ENCODE data around the gene MAPKAP1.

Gene MAPKAP1

DNA sequence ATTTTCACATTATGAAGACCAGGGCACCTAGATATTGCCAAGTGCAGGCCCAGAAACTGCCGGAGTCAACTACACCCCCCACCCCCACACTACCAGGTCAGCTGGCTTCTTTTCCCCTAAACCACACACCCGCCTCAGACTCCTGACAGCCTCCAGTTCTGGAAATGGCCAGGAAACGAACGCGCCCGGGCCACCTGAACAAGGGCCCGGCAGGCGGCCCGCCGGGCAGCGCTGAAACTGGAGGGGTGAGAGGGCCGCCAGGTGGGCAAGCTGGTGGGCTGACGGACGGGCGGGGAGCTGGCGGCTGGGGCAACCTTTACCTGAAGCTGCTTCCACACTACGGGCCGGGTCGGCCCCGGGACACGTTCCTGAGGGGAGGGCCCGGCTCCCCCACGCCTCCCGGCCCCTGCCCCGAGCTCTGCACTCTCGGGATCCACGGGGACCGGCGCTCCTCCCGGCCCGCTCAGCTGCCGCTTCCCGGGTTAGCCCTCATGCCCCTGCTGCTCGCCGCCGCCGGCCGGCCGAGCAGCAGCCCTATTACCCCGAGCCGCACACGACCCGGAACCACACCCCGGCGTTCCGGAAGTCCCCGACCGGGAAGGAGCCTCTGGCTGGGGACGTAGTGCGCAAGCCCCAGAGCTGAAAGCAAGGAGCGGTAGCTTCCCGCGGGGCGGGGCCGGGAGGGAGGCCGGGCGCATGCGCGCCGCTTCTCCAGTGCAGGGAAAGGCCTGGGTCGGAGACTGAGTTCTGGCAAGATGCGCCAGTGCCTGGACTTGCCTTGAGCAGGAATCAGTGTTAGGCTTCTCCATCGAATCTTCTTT, at the start of gene MAPKAP1:
MAPKAP1 (minus strand) TSS at position 558 of the 821 bp plus-strand sequence. CDS start 34,634 bp downstream, outside the sequence.
- DNase-seq (ENCODE audit: low read depth in 3 of 3, low spot score in 1 of 3): peak; percentile 81 to 91 (median 89)

DNA sequence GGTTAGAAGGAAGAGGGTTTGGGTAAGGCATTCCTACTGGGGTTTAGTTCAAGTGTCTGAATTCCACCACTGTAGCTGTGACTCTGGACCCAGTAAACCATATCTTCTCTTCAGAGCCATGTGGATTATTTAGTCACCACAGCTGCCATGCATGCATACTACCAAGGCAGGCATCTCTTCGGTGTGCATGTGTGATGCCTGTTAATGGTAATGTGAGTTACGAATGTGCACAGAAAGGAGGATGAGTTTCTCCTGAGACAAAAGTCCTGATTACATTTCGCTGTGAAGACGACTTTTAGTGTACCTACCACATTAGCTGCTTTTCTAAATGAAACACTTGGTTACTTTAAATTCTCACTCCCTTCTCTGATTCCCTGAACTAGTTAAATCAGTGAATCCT, 49.5 kb upstream of the MAPKAP1 start:
- DNase-seq (ENCODE audit: low read depth in 3 of 3, low spot score in 1 of 3): no peak

DNA sequence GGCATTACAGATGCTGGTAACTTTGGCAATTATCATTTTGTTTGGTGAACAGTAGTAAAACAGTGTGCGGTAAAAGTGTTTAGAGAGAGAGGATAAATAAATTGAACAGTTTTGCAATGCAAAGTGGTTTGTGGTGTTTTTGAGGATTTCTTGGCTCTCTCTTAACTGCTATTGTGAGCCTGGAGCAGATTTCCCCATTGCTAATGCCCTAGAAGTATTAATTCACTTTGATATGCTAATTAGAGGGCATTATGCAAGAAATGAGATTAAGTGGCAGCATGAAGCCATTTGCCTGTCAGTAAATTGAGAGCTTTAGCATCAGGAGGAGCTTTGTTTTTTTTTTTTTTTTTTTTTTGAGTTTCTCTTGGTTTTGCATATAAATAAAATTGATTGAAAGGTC, 48.3 kb upstream of the MAPKAP1 start:
- no peak for DNase-seq (ENCODE audit: low read depth in 3 of 3, low spot score in 1 of 3)

DNA sequence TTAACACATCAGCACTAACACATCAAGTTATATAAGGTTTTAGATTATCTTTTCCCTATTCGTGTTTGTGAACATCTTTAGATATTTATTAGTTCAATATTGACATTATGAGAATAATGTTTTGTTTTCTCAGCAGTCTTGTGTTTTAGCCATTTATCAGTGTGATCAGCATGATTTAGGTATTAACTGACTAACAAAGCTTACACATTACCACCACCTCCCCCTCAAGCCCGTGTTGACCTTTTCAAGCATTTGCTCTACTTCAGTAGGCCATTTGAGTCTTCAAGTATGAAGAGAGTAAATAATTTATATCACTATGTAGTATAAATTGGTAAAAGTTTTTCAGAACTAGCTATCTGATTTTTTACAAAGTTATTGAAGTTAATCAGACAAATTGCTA, 47.1 kb upstream of the MAPKAP1 start:
- DNase-seq (ENCODE audit: low read depth in 3 of 3, low spot score in 1 of 3): no peak

DNA sequence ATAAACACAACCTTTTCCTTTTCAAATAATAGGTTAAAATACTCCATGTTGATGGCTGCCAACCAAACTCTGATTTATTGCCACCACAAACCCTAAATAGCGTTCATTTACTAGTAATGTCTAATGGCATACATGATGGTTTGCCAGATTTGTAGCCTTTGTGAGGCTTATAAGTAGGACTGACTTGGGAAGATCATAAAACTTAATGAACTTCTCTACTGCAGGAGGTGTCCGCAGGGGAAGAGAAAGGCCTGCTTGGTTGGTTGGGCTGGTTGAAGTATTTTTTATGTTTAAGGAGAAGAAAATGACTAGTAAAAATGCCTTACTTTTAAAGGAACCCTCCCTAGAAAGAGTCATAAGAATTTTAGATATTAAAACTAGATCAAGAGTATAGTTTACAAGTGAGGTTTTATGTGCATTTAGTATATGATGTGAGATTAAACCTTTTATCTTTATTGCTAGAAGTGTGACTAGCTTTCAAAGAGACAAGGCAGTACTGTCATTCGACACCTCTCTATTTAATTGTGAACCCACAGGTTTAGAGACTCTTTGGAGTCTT, 45.1 kb upstream of the MAPKAP1 start:
- DNase-seq (ENCODE audit: low read depth in 3 of 3, low spot score in 1 of 3): no peak

DNA sequence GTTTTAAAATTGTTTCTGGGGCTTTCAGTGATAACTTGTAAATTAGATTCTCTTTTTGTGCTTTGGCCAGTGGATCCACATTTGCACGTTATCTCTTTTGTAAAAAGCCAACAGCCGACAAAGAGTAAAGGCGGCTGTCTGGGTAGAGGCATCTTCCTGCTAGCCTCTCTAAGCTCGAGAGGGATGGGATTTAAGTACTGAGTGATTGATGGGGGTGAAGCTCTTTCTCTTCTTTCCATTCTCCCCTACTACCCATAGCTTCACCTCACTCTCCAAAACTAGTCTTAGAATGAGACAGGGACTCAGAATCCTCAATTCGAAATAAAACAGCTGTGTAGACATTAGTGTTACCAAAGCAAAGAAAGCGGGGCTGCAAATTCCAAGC, 43.6 kb upstream of the MAPKAP1 start:
- no peak for DNase-seq (ENCODE audit: low read depth in 3 of 3, low spot score in 1 of 3)

DNA sequence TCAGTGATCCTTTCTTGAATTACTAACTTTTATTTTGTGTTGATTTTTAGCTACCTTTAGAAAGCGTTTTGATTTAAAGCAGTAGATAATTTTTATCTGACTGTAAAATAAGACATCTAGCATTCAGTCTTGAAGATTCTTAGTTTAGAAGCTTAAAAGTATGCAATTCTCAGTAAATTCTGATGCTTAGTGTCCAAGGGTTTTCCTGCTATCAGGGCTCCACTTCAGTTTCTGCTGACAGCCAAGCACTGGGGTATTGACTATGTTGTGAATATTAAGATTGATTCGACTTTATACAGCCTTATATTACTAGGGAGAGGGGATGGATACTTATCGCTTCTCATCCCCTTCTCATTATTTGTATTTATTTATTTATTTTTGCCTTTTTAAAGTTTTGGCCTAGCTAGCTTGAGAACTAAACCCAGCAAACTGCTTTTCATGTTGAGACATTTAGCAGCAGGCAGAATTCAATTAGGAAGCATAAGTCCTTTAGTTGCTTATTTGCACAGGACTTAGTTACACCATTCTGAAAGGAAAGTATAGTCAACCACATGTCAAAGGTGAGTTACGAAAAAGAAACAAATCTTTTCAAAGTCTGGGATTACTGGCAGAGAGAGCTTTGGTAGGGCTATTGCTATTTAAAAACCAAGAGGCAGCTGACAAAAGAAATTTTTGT, 43.1 kb upstream of the MAPKAP1 start:
- DNase-seq (ENCODE audit: low read depth in 3 of 3, low spot score in 1 of 3): no peak

DNA sequence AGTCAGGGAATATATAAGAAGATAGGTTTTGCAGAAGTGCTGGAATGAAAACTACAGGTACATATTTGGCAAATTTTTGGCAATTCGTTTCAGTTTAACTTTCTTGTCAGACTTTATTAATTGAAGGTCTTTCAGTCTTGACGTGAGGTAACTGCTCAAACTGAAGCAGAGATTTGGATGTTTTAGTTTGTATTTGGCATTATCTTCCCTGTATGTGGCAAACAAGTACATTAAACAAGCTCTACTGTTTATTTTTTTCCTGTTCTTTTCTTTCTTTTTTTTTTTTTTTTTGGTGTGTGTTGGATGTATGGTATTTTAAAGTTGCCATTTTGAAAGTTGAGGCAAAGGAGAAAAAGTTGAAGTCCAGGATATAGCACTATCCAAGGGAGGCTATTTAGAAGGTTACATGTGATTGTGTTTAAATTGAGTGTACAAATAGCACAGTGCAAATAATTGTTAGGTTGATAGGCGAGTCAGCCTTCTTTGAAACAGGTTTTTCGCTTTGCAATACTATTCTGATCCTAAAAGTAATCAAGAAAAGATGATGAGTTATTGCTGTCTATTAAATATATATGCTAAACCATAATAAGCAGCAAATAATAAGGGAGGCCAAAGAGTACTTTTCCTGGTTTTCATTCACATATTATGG, 42.4 kb upstream of the MAPKAP1 start:
- DNase-seq (ENCODE audit: low read depth in 3 of 3, low spot score in 1 of 3): no peak

DNA sequence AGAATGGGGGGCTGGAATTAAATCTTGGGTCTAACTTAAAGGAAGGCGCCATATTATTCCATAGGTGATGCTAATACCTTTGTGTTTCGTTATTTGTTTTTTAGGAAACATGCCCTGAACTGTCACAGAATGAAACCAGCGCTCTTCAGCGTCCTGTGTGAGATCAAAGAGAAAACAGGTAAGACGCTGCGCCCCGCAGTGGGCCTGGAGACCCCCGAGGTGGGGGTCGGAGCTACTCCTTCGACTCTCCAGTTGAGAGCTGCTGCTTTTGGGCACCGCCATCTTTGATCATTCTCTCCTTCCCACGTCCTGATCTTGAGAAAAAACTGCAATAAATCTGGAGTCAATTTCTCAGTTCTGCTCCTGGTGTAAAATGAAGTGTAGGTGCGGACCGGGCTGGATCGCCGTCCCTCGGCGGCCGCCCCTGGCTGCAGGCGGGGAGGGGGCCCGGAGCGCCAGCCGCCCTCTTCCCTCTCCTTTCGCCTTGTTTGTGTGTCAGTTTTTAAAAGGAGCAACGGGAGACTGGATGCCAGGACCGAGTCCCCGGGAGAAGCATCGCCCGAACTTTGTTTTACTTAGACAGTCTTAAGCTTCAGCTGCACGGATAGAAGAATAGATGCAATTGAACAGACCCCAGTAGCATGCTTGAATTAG, 41.6 kb upstream of the MAPKAP1 start:
- no peak for DNase-seq (ENCODE audit: low read depth in 3 of 3, low spot score in 1 of 3)

DNA sequence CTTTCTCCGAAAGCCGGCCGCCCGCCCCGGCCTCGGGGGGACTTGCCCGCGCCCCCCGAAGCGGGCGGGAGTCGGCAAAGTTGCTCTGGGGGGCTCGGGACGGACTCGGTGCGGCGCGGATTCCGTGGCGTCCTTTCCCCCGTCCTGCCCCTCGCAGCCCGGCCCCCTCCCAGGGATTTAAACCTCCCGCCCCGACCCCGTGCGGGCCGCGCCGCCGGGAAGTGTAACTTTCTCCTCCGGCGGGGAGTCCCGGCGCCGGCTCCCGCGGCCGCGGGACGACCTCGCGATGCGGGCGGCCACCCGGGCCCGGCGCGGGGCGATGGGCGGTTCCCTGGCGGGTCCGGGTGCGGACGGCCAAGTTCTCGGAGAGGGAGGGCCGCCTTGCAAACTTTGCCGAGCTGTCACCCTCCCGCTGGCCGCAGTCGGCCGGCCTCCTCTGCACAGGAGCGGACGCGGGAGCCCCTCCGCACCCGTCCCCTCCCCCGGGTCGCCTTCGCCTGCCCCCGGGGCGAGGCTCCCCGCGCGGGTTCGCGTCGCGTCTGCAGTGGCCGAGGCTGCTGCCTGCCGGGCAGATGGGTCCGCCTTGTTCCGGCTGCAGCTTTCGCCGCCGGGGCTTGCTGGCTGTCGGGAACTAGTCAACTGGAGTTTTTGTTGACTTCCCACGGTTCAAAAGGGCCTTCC, 40.9 kb upstream of the MAPKAP1 start:
- peak in 1 of 3 donors; percentile 11 for DNase-seq (ENCODE audit: low read depth in 3 of 3, low spot score in 1 of 3)

DNA sequence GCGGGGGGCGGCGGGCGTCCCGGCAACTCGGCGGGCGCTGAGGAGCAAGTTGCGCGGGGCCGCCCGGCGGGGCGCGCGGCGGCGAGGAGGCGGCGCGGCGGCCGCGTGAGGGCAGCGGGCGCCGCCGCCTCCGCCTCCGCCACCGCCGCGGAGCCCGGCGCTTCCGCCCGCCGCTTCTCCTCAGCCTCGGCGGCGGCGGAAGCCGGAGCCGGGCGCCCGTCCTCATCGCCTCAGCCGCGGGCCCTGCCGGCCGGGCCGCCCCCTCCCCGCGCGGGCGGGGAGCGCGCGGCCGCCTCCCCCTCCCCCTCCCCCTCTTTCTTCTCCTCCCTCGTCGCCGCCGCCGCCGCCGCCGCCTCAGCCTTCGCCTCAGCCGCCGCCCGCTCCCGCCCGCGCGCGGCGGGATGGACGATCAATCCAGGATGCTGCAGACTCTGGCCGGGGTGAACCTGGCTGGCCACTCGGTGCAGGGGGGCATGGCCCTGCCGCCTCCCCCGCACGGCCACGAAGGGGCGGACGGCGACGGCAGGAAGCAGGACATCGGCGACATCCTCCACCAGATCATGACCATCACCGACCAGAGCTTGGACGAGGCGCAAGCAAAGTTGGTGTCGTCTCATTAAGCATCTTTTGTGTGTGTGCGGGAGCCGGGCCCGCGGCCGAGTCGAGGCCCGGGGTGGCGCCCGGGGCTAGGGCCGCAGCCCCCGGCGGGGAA, 40.2 kb upstream of the MAPKAP1 start, which contains the start of gene PBX3:
PBX3 (plus strand) TSS at position 321 of the 712 bp plus-strand sequence.
- peak in 1 of 3 donors; percentile 34 for DNase-seq (ENCODE audit: low read depth in 3 of 3, low spot score in 1 of 3)

DNA sequence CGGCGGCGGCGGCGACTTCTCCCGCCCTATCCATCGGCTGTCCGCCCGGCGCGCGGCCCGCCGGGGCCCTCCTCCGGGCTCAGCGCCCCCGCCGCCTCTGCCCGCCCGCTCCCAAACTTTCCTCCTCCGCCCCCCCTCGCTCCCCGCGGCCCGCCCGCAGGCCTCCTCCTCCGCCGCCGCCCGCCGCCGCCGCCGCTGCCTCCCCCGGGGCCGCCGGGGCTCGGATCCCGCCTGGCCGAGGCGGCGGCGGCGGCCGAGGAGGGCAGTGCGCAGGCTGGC, 39.7 kb upstream of the MAPKAP1 start:
- no peak for DNase-seq (ENCODE audit: low read depth in 3 of 3, low spot score in 1 of 3)

DNA sequence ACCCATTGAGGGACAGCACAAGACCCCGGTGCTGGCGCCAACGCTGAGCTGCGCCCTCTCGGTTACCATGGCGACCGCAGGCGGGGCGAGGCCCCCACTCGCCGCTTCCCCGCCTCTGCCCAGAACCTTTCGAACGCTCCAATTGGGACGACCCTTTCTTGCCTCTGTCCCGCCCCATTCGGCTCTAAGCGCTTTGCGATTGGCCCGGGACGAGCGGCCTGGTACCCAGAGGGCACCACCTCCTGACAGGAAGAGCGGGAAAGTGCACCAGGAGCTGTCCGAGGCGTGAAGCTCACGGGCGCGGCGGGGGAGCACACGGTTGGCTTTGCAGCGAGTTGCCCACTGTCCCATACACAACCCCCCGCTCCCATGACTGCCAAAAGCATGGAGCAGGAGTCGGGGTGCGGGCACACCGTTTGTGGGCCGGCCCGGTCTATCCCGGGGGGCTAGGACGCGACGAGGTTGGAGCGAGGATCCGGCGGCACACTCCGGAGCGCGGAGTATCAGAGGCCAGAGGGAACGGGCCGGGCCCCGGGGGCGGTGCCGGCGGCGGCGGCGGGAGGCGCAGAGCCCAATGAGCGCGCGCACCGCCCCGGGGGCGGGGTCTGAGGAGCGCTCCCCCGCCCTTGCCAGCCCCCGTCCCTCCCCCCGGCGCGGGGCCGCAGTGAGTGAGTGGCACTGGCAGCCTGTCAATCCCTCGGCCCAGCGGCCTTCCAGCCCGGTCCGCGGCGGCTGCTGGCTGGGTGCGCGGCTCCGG, 39.2 kb upstream of the MAPKAP1 start:
- DNase-seq (ENCODE audit: low read depth in 3 of 3, low spot score in 1 of 3): peak; percentile 78 to 89 (median 82)

DNA sequence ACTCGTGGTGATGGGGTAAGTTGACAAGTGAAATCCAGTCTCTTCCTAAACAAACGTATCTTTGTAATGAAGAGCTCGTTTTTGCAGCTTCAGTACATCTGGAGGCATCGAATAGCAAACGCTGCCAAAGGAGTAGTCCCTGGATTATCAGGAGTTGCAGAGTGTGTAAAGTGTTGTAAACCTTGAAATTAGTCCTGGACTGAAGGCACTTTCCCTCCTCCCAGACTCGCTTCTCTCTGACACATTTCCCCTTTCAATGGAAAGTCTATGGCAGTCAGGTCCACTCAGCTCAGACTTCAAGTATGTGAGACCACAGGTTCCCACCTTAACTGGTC, 38.6 kb upstream of the MAPKAP1 start:
- no peak for DNase-seq (ENCODE audit: low read depth in 3 of 3, low spot score in 1 of 3)

DNA sequence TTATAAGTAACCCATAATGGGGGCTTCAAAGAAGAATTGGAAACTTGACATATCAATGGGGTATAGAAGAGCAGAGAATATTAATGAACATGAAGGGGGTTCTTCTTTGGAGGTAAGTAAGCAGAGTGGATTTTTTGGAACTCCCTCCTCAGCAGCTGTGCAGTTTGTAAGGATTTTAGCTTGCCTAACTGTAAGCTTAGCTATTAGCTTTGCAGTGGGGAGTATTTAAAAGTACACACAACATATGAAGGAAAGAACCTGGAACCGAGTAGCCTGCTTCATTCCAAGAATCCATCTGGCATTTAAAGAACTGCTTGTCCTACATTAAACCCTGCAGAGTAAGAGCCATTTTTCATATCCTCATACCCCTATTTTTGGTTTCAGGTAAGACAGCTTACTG, 38.0 kb upstream of the MAPKAP1 start:
- no peak for DNase-seq (ENCODE audit: low read depth in 3 of 3, low spot score in 1 of 3)

DNA sequence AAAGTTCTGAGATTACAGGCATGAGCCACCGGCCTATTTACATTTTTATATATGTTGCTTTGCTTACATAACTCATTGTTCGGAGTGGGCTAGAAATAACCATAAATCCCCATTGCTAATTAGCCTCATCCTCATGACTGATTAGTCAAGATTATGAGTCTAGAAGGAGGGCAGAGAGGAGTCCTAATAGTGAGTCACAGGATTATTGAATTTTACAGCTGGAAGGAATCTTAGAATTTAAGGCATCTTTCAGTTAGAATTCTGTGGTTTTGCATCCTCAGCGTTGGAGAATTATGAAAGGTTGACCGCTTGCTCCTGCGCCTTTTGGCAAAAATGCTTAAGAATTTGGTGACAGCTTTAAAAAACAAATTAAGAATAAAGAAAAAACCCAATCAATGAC, 37.6 kb upstream of the MAPKAP1 start:
- DNase-seq (ENCODE audit: low read depth in 3 of 3, low spot score in 1 of 3): no peak

DNA sequence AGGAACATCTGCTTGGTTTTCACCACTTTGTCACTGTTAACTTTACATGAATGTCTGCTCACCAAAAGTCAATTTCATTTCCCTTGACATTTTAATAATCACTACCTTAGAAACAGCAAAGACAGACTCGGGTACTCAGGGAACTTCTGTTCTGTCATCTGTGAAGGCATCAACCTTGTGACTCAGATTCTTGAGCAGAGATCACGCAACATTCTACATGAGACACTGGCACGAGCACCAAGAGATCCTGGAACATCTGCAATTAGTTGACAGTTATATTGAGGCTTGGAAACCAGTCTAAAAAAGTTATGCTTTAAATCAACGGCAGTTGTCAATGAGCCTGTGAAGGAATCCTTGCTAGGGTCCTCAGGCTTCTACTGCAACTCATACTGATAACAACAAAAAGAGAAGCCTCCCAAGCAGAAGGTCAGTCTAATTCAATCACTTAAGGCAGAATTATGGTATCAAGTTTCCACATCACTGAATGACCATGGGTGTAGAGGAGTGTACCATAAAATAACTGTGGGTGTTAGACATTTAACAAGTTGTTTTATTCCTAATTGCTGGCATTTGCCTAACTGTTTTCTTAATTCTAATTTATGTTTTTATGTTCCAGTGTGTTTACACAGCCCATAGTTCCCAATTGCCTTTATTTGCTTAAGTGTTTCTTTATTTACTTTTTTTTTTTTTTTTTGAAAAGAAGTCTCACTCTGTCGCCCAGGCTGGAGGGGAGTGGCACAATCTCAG, 36.8 kb upstream of the MAPKAP1 start:
- no peak for DNase-seq (ENCODE audit: low read depth in 3 of 3, low spot score in 1 of 3)

DNA sequence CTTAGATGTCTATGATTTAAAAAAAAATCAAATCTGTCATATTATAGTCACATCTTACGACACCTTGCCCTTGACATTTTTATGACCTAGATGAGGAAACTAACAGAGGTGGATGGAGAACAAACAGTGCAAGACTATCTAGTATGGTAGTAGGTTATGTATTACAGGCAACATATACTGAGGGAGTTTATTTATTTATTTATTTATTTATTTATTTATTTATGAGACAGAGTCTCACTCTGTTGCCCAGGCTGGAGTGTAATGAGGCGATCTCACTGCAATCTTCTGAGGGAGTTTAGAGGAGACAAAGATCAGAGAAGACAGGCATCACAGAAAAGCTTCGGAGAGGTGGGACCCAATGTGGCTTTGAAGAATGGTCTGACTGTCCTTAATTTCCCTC, 35.6 kb upstream of the MAPKAP1 start:
- no peak for DNase-seq (ENCODE audit: low read depth in 3 of 3, low spot score in 1 of 3)

DNA sequence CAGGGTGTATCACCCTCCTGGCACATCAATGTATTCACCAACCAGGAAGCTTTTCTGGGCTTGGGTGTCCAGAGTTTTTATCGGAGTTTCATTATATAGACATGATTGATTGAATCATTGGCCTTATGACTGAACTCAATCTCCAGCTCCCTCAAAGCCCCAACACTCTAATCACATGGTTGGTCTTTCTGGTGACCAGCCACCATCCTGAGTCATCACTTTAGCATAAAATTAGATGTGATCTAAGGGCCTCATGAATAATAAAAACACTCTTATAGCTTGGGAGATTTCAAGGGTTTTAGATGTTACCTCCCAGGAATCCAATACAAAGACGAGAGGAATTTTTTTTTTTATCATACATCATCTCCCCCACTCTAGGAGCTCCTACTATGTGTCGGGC, 32.4 kb upstream of the MAPKAP1 start:
- DNase-seq (ENCODE audit: low read depth in 3 of 3, low spot score in 1 of 3): no peak
